ENCODE results near the gene ACAN. TPM values are rescaled to one million over a fixed set of nuclear protein-coding genes. Genes with fewer than 3 reads are reported as not detected.

The ACAN gene
- total and polyA plus RNA-seq, 2 donors (not counting 3 experiments of a cell fraction or from before 2014, with no cell fraction given): not detected

DNA sequence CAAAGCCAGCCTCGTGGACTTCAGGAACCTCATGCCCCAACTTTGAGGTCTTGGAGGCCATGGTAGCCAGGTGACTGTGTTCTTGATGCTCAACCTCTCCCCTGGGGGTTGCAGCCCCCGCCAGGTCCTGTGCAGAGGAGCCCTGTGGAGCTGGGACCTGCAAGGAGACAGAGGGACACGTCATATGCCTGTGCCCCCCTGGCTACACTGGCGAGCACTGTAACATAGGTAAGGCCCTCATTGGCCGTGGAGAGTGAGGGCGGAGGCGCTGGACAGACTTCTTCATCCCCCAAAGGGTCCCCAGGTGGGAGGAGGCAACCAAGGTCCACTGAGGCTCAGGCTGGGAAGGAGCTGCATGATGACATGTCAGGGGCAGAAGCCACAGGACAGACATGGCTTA is 57.0 kb downstream of the ACAN start:
- DNase-seq (ENCODE audit: low read depth, low spot score) (no peak), FAIRE-seq (no peak)
- no peaks in the 10 kb centered on the region for H3K9me3 ChIP-seq (replicated peaks; ENCODE audit: control insufficient read depth, insufficient read depth, low read length)
- TF ChIP-seq, protein P1, sequence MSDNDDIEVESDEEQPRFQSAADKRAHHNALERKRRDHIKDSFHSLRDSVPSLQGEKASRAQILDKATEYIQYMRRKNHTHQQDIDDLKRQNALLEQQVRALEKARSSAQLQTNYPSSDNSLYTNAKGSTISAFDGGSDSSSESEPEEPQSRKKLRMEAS (IDR thresholded peaks at IDR 0.05; ENCODE audit: insufficient read depth, insufficient read length): no peak
- TF ChIP-seq FOS (IDR thresholded peaks at IDR 0.05; ENCODE audit: borderline replicate concordance, insufficient read depth, low read length) (no peak), POLR2AphosphoS5 (IDR thresholded peaks at IDR 0.05; ENCODE audit: insufficient read depth, low read depth, low read length) (no peak), EZH2 (IDR thresholded peaks at IDR 0.05; ENCODE audit: borderline replicate concordance, low read depth, low read length, severe bottlenecking) (no peak), POLR2A (IDR thresholded peaks at IDR 0.05; ENCODE audit: low read depth, low read length) (no peak), GATA2 (IDR thresholded peaks at IDR 0.05; ENCODE audit: insufficient read depth, insufficient read length, low read depth, low read length) (no peak), MYC (IDR thresholded peaks at IDR 0.05; ENCODE audit: low read depth, low read length) (no peak), JUN (IDR thresholded peaks at IDR 0.05; ENCODE audit: borderline replicate concordance, insufficient read depth, insufficient read length, low read depth) (no peak)
- TF ChIP-seq, protein P2, sequence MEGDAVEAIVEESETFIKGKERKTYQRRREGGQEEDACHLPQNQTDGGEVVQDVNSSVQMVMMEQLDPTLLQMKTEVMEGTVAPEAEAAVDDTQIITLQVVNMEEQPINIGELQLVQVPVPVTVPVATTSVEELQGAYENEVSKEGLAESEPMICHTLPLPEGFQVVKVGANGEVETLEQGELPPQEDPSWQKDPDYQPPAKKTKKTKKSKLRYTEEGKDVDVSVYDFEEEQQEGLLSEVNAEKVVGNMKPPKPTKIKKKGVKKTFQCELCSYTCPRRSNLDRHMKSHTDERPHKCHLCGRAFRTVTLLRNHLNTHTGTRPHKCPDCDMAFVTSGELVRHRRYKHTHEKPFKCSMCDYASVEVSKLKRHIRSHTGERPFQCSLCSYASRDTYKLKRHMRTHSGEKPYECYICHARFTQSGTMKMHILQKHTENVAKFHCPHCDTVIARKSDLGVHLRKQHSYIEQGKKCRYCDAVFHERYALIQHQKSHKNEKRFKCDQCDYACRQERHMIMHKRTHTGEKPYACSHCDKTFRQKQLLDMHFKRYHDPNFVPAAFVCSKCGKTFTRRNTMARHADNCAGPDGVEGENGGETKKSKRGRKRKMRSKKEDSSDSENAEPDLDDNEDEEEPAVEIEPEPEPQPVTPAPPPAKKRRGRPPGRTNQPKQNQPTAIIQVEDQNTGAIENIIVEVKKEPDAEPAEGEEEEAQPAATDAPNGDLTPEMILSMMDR (IDR thresholded peaks at IDR 0.05; ENCODE audit: extremely low read depth in 1 of 2, insufficient read depth in 1 of 2, low read depth in 1 of 2, low read length in 2 of 2): no peak
- H2AFZ ChIP-seq (ENCODE audit: low read depth, low read length): no peak overlapping the region
- H3K4me2 ChIP-seq (ENCODE audit: insufficient read depth, low read length): no peak overlapping the region
- dilution Hi-C loops (cut with MboI; ENCODE audit: extremely low pct_ligation_motif_present, low sequenced_read_pairs): no loop called here
- H3K4me1 ChIP-seq (ENCODE audit: control insufficient read depth, extremely low read depth, insufficient read depth, low read length): peaks cover 6% of the 10 kb centered on the region
- no peak overlapping the region for H3K9ac ChIP-seq (replicated peaks; ENCODE audit: extremely low read depth, insufficient read depth, low read length)
- POLR2A ChIA-PET: no interaction called here
- H3K9me1 ChIP-seq (replicated peaks; ENCODE audit: control insufficient read depth, extremely low read depth, insufficient read depth, low read length): no peaks in the 10 kb centered on the region
- H3K36me3 ChIP-seq (ENCODE audit: control insufficient read depth in 2 of 2, extremely low read depth in 1 of 2, insufficient read depth in 2 of 2, low read length in 2 of 2): no peaks in the 10 kb centered on the region
- no peak overlapping the region for H3K27ac ChIP-seq (ENCODE audit: insufficient read depth, low read depth, low read length)
- no peaks in the 10 kb centered on the region for H3K79me2 ChIP-seq (ENCODE audit: control insufficient read depth, insufficient read depth, low read length)
- H4K20me1 ChIP-seq (replicated peaks; ENCODE audit: control insufficient read depth, extremely low read depth, insufficient read depth, low read length): no peaks in the 10 kb centered on the region
- intact Hi-C loops (cut with micrococcal nuclease): no loop called here
- H3K27me3 ChIP-seq (ENCODE audit: control insufficient read depth in 2 of 2, insufficient read depth in 2 of 2, low read length in 2 of 2): no peaks in the 10 kb centered on the region
- CTCF ChIA-PET: interaction anchor here (1.9 kb wide), 1 partner anchor 19 kb away, joined by 6 read pairs; no protein-coding TSS in a partner anchor
- no peak overlapping the region for H3K4me3 ChIP-seq (replicated peaks in 1 of 3; ENCODE audit: insufficient read depth in 1 of 3, low read depth in 1 of 3, low read length in 3 of 3)
- BruUV-seq (replicated peaks): no TSS peak
